AG20443 (cell line): Measurements from ENCODE around the gene ATM.
"Not testable (repeated sequence)": the region's sequence is repeated elsewhere in the genome, so short reads cannot be mapped to it uniquely, and the experiment has no call there.

Experiments used
- DNase-seq: peaks from one replicate; pipeline ENCODE4 v3.0.0; 2012; ENCODE audit warnings: low spot score, mixed read lengths

The ATM gene

DNA sequence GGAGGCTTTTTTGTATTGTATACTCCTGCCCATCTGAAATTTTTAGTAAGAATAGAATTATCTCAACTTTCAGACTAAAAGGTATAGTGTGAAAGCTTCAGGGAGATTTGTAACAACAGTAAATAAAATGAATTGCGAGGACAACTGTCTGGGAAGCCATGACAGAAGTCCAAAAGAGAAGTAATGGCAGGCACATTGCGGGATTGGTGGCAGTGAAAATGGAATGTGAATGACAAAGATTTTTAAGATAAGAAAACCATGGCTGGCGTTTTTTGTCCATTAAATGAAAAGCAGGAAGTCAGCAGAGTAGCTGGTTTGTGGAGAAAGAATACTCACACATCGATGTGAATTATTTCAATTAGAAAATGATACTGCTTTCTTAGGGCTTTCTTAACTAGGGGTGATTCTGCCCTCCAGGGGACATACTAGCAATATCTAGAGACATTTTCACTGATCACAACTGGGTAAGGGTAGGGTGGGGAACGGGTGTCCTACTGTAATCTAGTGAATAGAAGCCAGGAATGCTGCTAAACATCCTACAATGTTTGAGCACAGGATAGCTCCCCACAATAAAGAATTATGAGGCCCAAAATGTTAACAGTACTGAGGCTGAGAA, 2.0 kb upstream of the ATM start:
- DNase-seq: no peak

DNA sequence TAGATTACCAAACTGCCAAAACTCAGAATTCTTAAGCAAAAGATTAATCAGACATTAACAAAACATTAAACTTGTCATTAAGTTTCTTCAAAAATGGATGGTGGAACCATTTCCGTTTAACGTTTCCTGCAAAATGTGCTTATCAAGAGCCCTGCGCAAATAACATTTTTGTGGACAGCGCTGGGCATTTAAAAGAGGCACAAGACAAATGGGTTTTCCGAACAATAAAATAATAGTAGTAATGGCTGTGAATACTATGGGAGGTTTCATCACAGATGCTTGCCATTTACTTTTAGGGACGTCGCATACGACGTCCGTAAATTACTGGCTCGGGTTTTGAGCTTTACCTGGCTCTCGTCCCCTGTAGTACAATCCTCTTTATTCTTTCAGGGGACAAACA, 1.5 kb upstream of the ATM start:
- DNase-seq: no peak

GRCh38 chr11:108221911-108222573, 825 bp upstream of the ATM start:
- DNase-seq: no peak

GRCh38 chr11:108223348-108224149, 682 bp downstream of the ATM start:
- DNase-seq: no peak

DNA sequence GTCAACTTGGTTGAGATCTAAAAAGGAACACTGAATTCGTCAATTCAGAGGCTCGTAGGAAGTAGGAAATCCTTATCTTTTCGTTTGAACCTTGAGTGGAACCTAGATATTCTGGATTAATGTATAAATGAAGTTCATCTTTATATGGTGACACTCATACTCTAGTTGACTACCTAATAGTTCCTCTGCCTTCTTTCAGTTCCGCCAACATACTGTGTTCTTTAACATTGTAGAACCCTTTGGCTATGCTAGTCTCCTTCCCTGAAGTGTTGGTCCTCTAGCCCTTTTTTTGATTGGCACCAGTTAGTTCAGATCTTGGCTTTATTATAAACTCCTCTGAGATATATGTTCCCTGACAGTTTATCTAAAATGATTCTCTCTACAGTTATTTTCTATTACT, 1.5 kb downstream of the ATM start:
- DNase-seq: no peak

DNA sequence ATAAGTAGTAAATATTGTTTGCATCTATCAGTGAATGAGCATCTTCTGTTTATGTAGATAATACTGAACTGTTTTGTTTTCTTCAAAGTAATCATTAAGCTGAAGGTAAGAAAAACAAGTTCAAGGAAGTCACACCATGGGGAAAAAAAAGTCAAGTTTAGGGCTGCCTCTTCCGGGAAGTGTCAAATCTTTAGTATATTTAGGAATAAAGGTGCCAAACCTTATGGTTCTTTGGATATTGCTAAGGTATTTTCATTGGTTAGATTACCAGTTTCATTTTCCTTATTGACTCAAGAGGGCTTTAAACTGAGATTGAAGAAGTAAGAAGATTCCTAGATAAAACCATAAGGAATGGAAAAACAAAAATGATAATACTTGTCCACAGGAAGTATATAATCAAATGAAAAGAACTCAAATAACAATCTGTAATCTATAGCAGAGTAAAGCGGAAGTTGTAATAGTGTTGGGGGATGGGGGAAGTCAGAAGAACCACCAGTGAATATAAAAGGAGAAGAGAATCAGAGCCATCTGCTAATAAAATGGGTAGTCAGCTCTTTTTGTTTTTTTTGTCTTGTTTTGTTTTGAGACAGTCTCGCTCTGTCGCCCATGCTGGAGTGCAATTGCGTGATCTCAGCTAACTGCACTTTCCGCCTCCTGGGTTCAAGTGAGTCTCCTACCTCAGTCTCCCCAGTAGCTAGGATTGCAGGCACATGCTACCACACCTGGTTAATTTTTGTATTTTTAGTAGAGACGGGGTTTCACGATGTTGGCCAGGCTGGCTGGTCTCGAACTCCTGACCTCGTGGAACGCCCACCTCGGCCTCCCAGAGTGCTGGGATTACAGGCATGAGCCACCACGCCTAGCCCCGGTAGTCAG, 2.3 kb downstream of the ATM start:
- no peak for DNase-seq

DNA sequence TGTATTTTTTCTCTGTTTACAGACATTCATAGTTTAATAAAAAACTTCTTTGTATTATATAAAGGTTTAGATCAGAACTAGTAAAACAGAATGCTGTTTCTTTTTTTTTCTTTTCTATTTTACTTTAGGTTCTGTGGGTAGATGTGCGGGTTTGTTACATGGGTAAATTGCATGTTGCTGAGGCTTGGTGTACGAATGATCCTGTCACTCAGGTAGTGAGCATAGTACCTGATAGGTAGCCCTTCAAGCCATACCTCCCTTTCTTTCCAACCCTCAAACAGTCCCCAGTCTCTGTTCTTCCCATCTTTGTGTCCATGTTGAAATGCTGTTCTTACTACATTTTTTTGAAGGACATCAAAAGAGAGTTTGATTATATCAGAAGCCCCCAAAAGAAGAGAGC, 3.2 kb downstream of the ATM start:
- DNase-seq: no peak

DNA sequence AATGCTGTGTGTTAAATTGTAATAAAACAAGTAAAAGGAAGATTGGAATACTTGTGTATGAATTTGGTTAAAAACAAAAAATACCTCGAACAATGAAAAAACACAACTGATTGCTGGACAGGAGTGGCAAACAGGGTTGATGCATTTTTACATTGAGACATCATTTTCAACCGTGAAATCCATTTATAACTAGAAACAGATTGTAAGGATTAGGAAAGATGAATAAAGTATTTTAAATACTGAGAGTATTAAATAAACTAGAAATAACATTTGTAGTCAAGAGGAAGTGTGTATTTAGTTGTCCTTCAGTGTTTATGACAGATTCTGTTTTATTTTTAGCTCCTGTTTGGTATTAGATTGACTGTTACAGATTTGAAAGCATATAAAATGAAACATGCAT, 5.4 kb downstream of the ATM start:
- no peak for DNase-seq

GRCh38 chr11:108233277-108233945, 10.5 kb downstream of the ATM start:
- no peak for DNase-seq

- no peak for DNase-seq
Measured at GRCh38 chr11:108235192-108235591, 12.3 kb downstream of the ATM start.

- DNase-seq: no peak
Measured at GRCh38 chr11:108235633-108236032, 12.8 kb downstream of the ATM start.

- DNase-seq: no peak
Measured at GRCh38 chr11:108237058-108237481, 14.2 kb downstream of the ATM start.

- no peak for DNase-seq
Measured at GRCh38 chr11:108239076-108239475, 16.2 kb downstream of the ATM start.

DNA sequence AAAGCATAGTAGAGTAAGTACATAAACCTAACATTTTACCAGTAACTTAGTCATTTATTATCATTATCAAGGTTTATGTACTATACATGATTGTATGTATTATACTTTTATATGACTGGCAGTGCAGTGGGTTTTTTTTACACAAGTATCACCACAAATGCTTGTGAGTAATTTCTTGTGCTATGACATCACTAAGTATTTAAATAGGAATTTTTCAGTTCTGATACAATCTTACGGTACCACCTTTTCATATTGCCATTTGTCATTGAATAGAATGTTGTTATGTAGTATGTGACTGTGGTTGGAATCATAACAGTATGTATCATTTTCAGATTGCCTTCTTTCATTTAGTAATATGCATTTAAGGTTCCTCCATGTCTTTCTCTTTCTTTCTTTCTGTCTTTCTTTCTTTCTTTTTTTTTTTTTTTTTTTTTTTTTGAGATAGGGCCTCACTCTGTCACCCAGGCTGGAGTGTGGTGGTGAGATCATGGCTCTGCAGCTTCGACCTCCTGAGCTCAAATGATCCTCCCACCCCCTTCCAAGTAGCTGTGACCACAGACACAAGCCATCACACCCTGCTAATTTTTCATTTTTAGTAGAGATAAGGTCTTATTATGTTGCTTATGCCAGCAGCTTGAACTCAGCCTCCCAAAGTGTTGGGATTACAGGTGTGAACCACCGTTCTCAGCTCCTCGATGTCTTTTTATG, 18.6 kb downstream of the ATM start:
- no peak for DNase-seq

- DNase-seq: no peak
Measured at GRCh38 chr11:108242422-108242821, 19.6 kb downstream of the ATM start.

DNA sequence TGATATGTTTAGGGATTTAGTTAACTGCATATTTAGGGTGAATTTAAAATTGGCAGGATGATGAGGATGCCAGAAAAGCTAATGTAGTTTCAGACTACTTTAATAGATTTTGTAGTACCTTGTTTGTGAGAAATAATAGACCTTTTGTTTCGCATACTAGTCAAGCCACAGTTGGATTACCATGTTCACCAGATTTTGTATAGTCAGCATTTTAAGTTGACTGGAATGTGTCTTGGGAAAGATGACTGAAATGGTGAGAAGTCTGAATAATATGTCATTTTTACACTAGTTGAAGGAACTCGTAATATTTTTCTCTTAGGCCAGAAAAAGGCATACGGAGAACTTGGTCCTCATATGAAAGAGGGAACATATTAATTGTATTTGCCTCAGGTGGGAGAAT, 23.4 kb downstream of the ATM start:
- no peak for DNase-seq

GRCh38 chr11:108246885-108247284, 24.0 kb downstream of the ATM start:
- no peak for DNase-seq

- DNase-seq: no peak
Measured at GRCh38 chr11:108253176-108253575, 30.3 kb downstream of the ATM start.

DNA sequence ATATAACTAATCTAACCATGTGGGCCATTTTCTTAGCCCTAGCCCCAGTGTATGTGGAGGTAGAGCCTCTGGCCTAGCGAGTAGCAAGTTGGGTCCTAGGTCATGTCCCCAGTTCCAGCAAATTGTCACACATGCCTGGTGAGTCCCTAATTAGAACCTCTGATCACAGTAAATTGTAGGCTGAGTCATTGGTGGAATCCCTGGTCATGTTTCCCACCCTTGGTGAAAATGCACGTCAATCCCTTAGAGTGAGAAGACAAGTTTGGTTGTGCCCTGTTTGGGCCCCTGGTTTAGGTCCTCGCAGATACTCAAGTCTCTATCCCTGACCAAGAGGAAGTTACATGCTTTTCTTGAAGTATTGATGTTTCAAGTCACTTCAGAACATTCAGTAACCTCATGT, 46.7 kb downstream of the ATM start:
- DNase-seq: no peak

DNA sequence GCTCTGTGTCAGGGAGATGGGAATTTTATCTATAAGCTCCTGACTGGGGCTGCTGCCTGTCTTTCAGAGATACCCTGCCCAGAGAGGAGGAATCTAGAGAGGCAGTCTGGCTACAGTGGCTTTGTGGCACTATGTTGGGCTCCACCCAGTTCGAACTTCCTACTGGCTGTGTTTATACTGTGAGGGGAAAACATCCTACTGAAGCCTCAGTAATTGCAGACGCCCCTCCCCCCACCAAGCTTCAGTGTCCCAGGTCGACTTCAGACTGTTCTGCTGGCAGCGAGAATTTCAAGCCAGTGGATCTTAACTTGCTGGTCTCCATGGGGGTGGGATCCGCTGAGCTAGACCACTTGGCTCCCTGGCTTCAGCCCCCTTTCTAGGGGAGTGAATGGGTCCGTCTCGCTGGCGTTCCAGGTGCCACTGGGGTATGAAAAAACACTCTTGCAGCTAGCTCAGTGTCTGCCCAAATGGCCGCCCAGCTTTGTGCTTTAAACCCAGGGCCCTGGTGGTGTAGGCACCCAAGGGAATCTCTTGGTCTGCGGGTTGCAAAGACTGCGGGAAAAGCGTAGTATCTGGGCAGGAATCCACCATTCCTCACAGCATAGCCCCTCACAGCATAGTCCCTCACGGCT, 54.2 kb downstream of the ATM start:
- DNase-seq: not testable (repeated sequence)

DNA sequence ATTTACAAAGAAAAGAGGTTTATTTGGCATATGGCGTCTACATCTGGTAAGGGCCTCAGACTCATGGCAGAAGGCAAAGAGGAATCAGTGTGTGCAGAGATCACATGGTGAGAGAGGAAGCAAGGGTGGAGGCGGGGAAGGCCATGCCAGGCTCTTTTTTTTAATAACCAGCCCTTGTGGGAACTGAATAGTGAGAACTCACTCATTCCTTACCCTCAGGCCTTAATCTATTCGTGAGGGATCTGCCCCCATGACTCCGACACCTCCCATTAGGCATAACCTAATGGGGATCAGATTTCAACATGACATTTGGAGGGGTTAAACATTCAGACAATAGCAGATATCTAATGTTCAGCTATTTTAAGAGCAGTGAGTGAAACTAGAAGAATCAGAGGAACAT, 55.7 kb downstream of the ATM start:
- DNase-seq: no peak
